ENCODE data around the gene BRI3. TPM values are rescaled to one million over a fixed set of nuclear protein-coding genes. Genes with fewer than 3 reads are reported as not detected.
A peak's percentile ranks its signal among the peaks of the same experiment; 100 is the strongest.

BRI3 gene
- total and polyA plus RNA-seq, 2 of the 13 experiments (the other 11 are each of a cell fraction or from before 2014, with no cell fraction given), result 54.0 to 103 TPM

GRCh38 chr7:98300595-98301372, 19.3 kb downstream of the BRI3 start (continued):
- TF ChIP-seq ZNF609 (CRISPR knock-in tag; IDR thresholded peaks at IDR 0.05; ENCODE audit: borderline replicate concordance) (peak; percentile 83; the same call in 1 of the 2 replicates), SMYD3 (CRISPR knock-in tag; IDR thresholded peaks at IDR 0.05) (no peak), ARNTL (CRISPR knock-in tag; IDR thresholded peaks at IDR 0.05) (peak; percentile 99), ZNF10 (CRISPR knock-in tag; IDR thresholded peaks at IDR 0.05; ENCODE audit: borderline replicate concordance, low read depth) (no peak), ETV5 (CRISPR knock-in tag; IDR thresholded peaks at IDR 0.05; ENCODE audit: borderline replicate concordance) (peak; percentile 55; the same call in 1 of the 2 replicates), ZNF292 (CRISPR knock-in tag; IDR thresholded peaks at IDR 0.05; ENCODE audit: borderline replicate concordance, low read depth) (no peak), ZNF746 (CRISPR knock-in tag; IDR thresholded peaks at IDR 0.05) (no peak), ZNF639 (CRISPR knock-in tag; conservative IDR thresholded peaks at IDR 0.05) (no peak), ZNF772 (CRISPR knock-in tag; IDR thresholded peaks at IDR 0.05) (peak; percentile 42; the same call in 1 of the 2 replicates), NR2C2 (CRISPR knock-in tag; IDR thresholded peaks at IDR 0.05; ENCODE audit: borderline replicate concordance) (peak; percentile 75), FOXK2 (IDR thresholded peaks at IDR 0.05) (peak; percentile 80), ZNF17 (CRISPR knock-in tag; IDR thresholded peaks at IDR 0.05) (no peak), PAXIP1 (CRISPR knock-in tag; conservative IDR thresholded peaks at IDR 0.05) (peak; percentile 82), ZNF430 (CRISPR knock-in tag; IDR thresholded peaks at IDR 0.05) (no peak), REXO4 (CRISPR knock-in tag; IDR thresholded peaks at IDR 0.05; ENCODE audit: borderline replicate concordance) (no peak), SIX1 (CRISPR knock-in tag; IDR thresholded peaks at IDR 0.05; ENCODE audit: borderline replicate concordance) (0 out of 2 replicates have a peak, but pooled peaks have one; percentile 40), POLR2AphosphoS5 (IDR thresholded peaks at IDR 0.05; ENCODE audit: low read depth, low read length) (no peak), ZSCAN20 (CRISPR knock-in tag; IDR thresholded peaks at IDR 0.05; ENCODE audit: borderline replicate concordance) (no peak)
